ENCODE results near the gene TSPAN18. TPM values are rescaled to one million over a fixed set of nuclear protein-coding genes. Genes with fewer than 3 reads are reported as not detected.

TSPAN18 gene
- total and polyA plus RNA-seq, 2 of the 8 experiments (the other 6 are each of a cell fraction or from before 2014, with no cell fraction given), result 5.2 to 10.2 TPM

- no peaks in the 10 kb centered on the region for H3K36me3 ChIP-seq (ENCODE audit: control insufficient read depth in 2 of 4, insufficient read depth in 4 of 4, low read length in 3 of 4)
- H3K27ac ChIP-seq (ENCODE audit: low read depth, low read length), result no peak overlapping the region
- no peaks in the 10 kb centered on the region for H3K27me3 ChIP-seq (replicated peaks in 1 of 4; ENCODE audit: control insufficient read depth in 3 of 4, extremely low read depth in 1 of 4, insufficient read depth in 3 of 4, low read length in 3 of 4)
- H4K20me1 ChIP-seq (replicated peaks in 1 of 2; ENCODE audit: control insufficient read depth in 1 of 2, insufficient read depth in 2 of 2, low read length in 2 of 2), result no peaks in the 10 kb centered on the region
- no peak overlapping the region for H3K14ac ChIP-seq (ENCODE audit: insufficient read length)
- H3K79me1 ChIP-seq (ENCODE audit: low read depth, low read length), result no peaks in the 10 kb centered on the region
- H3K23me2 ChIP-seq (ENCODE audit: low read depth, low read length), result no peaks in the 10 kb centered on the region
- 95% methylated on average over 7 of the region's 10 CpGs; no CpG with 5 or more reads in 1 of the 2 experiments for WGBS, 2 experiments (ENCODE audit: extremely low coverage in 1 of 2, insufficient coverage in 1 of 2, insufficient read length in 1 of 2, insufficient replicate concordance in 2 of 2, low coverage in 1 of 2, low lambda C conversion rate in 2 of 2, missing lambda C conversion rate in 1 of 2)
- no peak overlapping the region for H2AK5ac ChIP-seq (ENCODE audit: low read depth, low read length)
- no peak overlapping the region for H2BK20ac ChIP-seq (ENCODE audit: low read length)
- DNase-seq (ENCODE audit: low read depth in 1 of 2, low spot score in 2 of 2), result no peak
- no peak overlapping the region for H2BK12ac ChIP-seq (ENCODE audit: low read depth, low read length)
- no peak overlapping the region for H3K18ac ChIP-seq (ENCODE audit: extremely low read depth, low read length)
- no peak overlapping the region for H3K23ac ChIP-seq (ENCODE audit: insufficient read length)
- no peaks in the 10 kb centered on the region for H3K4me1 ChIP-seq (replicated peaks in 1 of 4; ENCODE audit: control insufficient read depth in 3 of 4, insufficient read depth in 4 of 4, low read length in 3 of 4)
- no peak overlapping the region; the same call in 1 of the 2 replicates for H2AFZ ChIP-seq (ENCODE audit: low read length)
- no peak overlapping the region for H4K8ac ChIP-seq (ENCODE audit: extremely low read depth, insufficient read depth, low read length)
- no peak overlapping the region for H4K91ac ChIP-seq (replicated peaks; ENCODE audit: insufficient read length, low read length)
- H2BK120ac ChIP-seq (replicated peaks; ENCODE audit: low read depth, low read length), result no peak overlapping the region
- H2BK15ac ChIP-seq (ENCODE audit: low read length), result no peak overlapping the region
- no peak overlapping the region for H3K4me2 ChIP-seq (ENCODE audit: insufficient read depth in 1 of 2, low read depth in 2 of 2, low read length in 2 of 2)
- no peak overlapping the region for H3K4ac ChIP-seq (replicated peaks; ENCODE audit: insufficient read length, low read depth, low read length)
- no peaks in the 10 kb centered on the region for H3K79me2 ChIP-seq (ENCODE audit: control insufficient read depth in 1 of 2, insufficient read depth in 2 of 2, low read length in 2 of 2)
- no peak overlapping the region for H2BK5ac ChIP-seq (ENCODE audit: low read depth, low read length)
- no peak overlapping the region for H3K56ac ChIP-seq (replicated peaks; ENCODE audit: insufficient read length, low read depth, low read length)
- no peak for FAIRE-seq
- 0 out of 4 replicates have a peak, but pooled peaks cover 0 to 4% of the 10 kb centered on the region in 2 experiments for H3K9me3 ChIP-seq (ENCODE audit: insufficient read depth in 2 of 2, low read depth in 1 of 2, low read length in 1 of 2)
- ChIA-PET POLR2A (ENCODE audit: partially characterized antibody) (no interaction called here), CTCF (ENCODE audit: partially characterized antibody) (interaction anchor here (1.2 kb wide), 1 partner anchor 83 kb away, joined by 3 read pairs; no protein-coding TSS in a partner anchor)
- no peak overlapping the region for H4K5ac ChIP-seq (ENCODE audit: insufficient read length, low read depth, low read length)
- no peak overlapping the region for H3K4me3 ChIP-seq (ENCODE audit: extremely low read depth in 1 of 4, insufficient read depth in 2 of 4, low read depth in 3 of 4, low read length in 4 of 4)
- H3K9ac ChIP-seq (replicated peaks in 1 of 4; ENCODE audit: extremely low read depth in 1 of 4, low read depth in 3 of 4, low read length in 3 of 4), result no peak overlapping the region
- TF ChIP-seq SIRT6 (IDR thresholded peaks at IDR 0.05; ENCODE audit: low read length), result no peak
Measured at GRCh38 chr11:44692460-44692859, 34.3 kb upstream of the TSPAN18 start.
